Measurements from ENCODE around the gene GPR153.
"Not testable (repeated sequence)": the region's sequence is repeated elsewhere in the genome, so short reads cannot be mapped to it uniquely, and the experiment has no call there.

GPR153 gene

GRCh38 chr1:6260961-6261614 is at the start of gene GPR153:
TSS of gene GPR153 (minus strand) at chr1:6261098. CDS start at chr1:6254905, 6,193 bp downstream.
- DNase-seq = peak; percentile 44

DNA sequence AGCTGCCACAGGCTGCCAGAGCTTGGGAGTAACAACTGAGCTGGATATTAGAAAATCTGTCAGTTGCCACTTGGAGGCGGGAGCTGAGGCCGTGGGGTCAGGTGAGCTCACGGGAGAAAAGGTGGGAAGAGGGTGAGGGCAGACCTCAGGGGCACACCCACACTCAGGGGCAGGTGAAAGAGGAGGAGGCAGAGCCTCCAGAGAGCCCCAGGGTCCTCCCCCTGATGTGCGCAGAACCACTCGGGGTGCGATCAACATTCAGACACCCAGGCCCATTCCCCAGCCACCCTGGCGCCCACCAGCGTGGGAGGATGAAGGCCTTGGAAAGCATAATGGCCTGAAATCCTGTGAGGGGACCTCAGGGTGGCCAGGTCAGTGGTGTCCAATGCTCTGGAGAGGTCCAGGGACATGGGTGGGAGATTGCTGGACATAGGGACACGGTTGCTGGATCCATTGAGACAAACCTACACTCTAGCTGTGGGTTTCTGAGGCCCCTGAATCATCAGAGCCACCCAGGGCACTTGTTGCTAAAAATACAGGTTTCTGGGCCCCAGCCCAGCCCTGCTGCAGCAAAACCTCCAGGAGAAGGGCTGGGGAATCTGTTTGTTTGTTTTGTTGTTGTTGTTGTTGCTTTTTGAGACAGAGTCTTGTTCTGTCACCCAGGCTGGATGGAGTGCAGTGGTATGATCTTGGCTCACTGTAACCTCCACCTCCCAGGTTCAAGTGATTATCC is 49.4 kb upstream of the GPR153 start:
- DNase-seq = no peak

DNA sequence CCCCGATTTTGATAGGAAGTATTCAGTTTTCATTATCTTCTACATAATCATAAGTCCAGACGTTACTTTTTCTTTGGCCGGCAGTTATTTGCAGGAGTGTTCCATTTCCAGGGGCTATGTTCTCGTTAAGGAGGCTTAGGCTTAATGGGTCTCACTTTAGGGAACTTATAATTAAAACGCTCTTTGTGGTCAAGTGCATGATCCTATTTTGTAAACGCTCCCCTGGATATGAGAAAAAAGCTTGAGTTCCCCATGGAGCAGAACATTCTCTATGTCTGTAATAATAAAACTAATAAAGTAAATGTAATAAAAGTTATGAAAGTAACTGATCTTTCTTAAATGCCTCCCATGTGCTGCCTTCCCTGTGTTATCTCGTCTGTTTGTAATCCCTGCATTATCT is 48.7 kb upstream of the GPR153 start:
- no peak for DNase-seq

DNA sequence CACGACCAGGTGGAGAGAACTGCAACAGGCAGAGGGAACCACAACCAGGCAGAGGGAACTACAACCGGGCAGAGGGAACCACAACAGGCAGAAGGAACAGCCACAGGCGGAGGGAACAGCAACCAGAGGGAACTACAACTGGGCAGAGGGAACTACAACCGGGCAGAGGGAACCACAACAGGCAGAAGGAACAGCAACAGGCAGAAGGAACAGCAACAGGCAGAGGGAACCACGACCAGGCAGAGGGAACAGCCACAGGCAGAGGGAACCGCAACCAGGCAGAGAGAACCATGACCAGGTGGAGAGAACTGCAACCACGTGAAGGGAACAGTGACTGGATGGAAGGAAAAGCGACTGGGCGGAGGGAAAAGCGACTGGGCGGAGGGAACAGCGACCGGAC is 47.6 kb upstream of the GPR153 start:
- DNase-seq = no peak

- DNase-seq = not testable (repeated sequence)
These were observed 46.8 kb upstream of the GPR153 start for GRCh38 chr1:6307682-6308081.

GRCh38 chr1:6307099-6307498 is 46.2 kb upstream of the GPR153 start:
- no peak for DNase-seq

DNA sequence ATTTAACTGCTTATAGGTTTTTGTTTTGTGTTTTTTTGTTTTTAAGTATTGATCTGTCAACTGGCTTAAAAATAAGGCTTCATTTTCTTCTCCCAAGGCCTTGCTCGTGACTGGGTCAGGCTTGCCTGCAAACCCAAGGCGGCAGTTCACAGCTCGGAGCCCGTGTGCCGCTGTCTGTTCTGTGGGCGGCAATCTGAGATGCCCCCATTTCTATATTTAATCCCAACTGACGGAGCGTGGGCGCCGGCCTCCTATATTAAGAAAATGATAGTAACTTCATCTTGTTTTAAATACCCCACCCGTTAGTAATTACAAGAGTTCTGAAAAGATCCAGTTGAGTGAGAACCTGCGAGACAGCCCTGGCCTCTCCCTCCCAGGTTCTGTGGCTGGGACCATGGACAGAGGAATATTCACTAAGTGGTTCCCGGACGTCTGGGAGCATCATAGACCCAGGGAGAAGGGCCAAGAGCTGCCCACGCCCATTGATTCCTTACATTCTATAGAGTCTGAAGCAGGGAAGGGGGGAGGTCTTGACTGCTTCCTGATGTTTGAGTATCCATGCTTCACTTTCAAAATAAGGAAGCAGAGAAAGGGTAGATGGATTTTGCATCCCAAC is 42.6 kb upstream of the GPR153 start:
- no peak for DNase-seq

- DNase-seq = no peak
These were observed 41.7 kb upstream of the GPR153 start for GRCh38 chr1:6302568-6302967.

DNA sequence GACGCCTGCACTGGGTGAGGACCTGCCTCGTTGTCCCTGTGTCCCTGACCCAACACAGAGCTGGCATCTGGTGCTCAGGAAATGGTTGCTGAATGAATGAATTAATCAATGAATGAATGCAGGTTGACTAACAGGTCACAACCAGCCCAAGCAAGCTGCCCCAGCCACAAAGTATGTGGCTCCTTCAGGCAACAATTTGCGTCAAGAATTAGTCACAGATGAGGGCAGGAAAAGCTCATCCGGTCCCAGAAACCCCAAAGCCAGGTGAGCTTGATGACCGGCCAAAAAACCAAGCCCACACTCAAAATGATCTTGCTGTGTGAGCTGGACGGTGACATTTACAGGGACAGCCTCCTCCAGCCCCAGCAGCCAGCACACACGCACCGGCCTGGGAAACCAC is 40.6 kb upstream of the GPR153 start:
- no peak for DNase-seq

- DNase-seq = no peak
These were observed 39.6 kb upstream of the GPR153 start for GRCh38 chr1:6300342-6301048.

DNA sequence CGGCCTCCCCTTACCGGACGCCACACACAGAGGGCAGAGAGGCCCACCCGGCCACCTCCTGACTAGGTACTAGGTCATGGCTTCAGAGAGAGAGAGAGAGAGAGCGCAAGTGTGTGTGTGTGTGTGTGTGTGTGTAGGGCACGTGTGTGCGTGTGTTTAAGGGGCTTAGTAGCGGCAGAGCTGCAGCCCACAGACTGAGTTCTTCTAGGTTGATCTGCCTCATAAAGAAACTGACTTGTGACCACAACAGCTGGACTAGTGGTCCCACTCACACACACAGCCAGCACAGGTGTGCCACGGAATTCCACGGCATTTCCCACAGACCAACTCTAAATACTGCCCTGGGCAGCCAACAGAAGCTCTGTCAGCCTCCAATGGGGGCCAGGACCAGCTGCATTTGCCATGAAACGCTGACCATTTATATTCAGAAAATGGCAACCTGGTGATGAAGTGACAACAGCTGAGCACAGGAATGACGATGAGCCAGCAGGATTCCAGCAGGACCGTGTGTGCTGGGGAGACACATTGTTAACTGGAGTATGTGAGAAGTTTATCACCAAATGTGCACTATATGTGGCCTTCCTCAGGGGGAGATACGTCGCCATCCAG is 38.8 kb upstream of the GPR153 start:
- DNase-seq = no peak

DNA sequence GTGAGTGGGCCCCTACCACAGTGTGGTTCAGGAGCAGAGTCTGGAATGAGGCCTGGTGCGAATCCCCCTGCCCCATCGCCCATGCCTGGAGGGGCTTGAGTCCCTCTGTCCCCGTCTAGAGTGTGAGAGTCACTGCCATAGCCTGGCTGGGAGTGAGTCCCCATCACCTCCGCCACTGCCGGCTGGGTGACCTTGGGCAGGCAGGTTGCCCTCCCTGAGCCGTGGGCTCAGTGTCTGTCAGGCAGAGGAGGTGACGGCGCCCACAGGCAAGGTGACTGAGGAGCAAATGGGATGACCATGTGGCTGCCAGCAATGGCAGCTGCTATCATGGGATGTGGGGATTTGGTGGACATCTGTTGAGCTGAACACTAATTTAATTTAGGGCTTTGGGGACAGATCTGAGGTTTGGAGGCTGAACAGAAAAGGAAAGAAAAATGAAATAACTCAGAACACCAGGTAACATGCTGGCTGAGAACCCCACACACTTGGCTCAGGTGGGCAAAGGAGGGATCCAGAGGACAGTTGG is 38.1 kb upstream of the GPR153 start:
- DNase-seq = no peak

- DNase-seq = no peak
These were observed 37.6 kb upstream of the GPR153 start for GRCh38 chr1:6298530-6298929.

GRCh38 chr1:6295910-6296309 is 35.0 kb upstream of the GPR153 start:
- DNase-seq = no peak

DNA sequence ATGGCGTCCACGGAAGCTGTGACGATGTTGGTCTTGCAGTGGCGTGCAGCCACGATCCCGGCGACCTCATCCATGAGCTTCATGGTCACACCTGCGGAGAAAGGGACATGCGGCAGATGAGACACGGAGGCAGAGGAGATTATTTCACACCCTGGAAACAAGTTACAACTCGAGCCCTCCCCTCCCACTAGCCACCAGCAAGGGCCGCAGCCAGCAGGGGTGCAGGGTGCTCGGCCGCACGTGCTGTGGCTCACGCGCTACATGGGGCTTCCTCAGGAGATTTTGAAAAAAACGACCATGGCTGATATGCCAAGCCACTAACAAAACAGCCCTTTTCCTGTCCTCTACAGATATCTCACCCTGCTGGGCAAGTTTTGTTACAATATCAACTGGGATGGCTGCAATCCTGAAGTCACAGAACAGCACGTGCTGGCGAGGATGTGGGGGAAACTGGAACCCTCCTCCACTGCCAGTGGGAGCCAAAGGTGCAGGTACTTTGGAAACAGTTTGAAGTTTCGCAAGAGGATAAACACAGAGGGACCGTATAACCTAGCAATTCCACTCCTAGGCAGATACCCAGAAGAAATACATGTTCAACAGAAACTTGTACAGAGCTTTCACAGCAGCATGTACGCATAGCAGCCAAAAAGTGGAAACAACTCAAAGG is 34.1 kb upstream of the GPR153 start:
- DNase-seq = no peak

- DNase-seq = no peak
These were observed 33.4 kb upstream of the GPR153 start for GRCh38 chr1:6294080-6294889.

GRCh38 chr1:6292102-6292501 is 31.2 kb upstream of the GPR153 start:
- DNase-seq = no peak

- no peak for DNase-seq
These were observed 27.8 kb upstream of the GPR153 start for GRCh38 chr1:6288665-6289064.

- no peak for DNase-seq
These were observed 27.1 kb upstream of the GPR153 start for GRCh38 chr1:6288026-6288425.

DNA sequence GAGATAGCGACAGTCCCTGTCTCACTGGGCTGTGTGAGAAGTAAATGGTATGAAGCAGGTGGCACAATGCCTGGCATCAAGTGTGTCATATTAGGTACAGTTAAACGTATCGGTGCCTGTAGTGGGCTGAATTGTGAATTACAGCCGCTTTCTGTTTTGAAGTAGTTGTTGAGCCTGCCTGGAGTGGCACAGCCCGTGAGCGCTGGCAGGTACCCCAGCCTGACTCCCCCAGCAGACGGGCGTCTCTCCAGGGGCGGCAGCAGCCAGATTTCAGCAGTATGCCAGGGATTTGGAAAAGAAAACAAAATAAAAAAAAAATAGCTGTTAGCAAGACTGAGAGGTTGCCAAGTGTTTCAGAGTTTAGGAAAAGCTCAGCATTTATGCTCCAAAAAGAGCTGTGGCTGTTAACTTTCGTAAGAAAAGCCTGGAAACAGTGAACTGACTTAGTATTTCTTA is 26.6 kb upstream of the GPR153 start:
- no peak for DNase-seq

GRCh38 chr1:6287029-6287428 is 26.1 kb upstream of the GPR153 start:
- DNase-seq = no peak
